ENCODE measurements around the gene GCNA. TPM values are rescaled to one million over a fixed set of nuclear protein-coding genes. Genes with fewer than 3 reads are reported as not detected.

Gene GCNA
- total and polyA plus RNA-seq, 2 of the 13 experiments (the other 11 are each of a cell fraction or from before 2014, with no cell fraction given) = 0.38 to 0.66 TPM

GRCh38 chrX:71612256-71612655 lies 34.0 kb downstream of the GCNA start:
- no TSS peak for BruUV-seq (replicated peaks)
- no peaks in the 10 kb centered on the region for H3K79me2 ChIP-seq (ENCODE audit: insufficient read depth, low read length)
- TF ChIP-seq, protein P1, sequence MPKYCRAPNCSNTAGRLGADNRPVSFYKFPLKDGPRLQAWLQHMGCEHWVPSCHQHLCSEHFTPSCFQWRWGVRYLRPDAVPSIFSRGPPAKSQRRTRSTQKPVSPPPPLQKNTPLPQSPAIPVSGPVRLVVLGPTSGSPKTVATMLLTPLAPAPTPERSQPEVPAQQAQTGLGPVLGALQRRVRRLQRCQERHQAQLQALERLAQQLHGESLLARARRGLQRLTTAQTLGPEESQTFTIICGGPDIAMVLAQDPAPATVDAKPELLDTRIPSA (CRISPR knock-in tag; IDR thresholded peaks at IDR 0.05; ENCODE audit: borderline replicate concordance) = no peak
- TF ChIP-seq, protein P2, sequence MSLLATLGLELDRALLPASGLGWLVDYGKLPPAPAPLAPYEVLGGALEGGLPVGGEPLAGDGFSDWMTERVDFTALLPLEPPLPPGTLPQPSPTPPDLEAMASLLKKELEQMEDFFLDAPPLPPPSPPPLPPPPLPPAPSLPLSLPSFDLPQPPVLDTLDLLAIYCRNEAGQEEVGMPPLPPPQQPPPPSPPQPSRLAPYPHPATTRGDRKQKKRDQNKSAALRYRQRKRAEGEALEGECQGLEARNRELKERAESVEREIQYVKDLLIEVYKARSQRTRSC (CRISPR knock-in tag; IDR thresholded peaks at IDR 0.05; ENCODE audit: low read depth) = no peak
- TF ChIP-seq NFKB2 (CRISPR knock-in tag; IDR thresholded peaks at IDR 0.05; ENCODE audit: borderline replicate concordance) (no peak), ZNF605 (CRISPR knock-in tag; IDR thresholded peaks at IDR 0.05) (no peak)
- H3K27ac ChIP-seq (ENCODE audit: extremely low read length, insufficient read depth, low read length) = no peak overlapping the region
- no peaks in the 10 kb centered on the region for H3K9me3 ChIP-seq (ENCODE audit: low read length)
- H2AFZ ChIP-seq (ENCODE audit: low read length) = no peak overlapping the region
- H3K4me1 ChIP-seq (ENCODE audit: insufficient read depth, low read length) = no peaks in the 10 kb centered on the region; the same call in 1 of the 2 replicates
- H3K27me3 ChIP-seq (ENCODE audit: control insufficient read depth in 1 of 2, insufficient read depth in 2 of 2, low read length in 2 of 2) = no peaks in the 10 kb centered on the region
- POLR2A ChIA-PET = no interaction called here
- H3K4me3 ChIP-seq (replicated peaks in 1 of 3; ENCODE audit: insufficient read depth in 1 of 3, low read depth in 2 of 3, low read length in 3 of 3) = no peak overlapping the region
- no peaks in the 10 kb centered on the region for H3K36me3 ChIP-seq (replicated peaks in 1 of 2; ENCODE audit: control insufficient read depth in 1 of 2, insufficient read depth in 2 of 2, low read length in 2 of 2)
- WGBS (ENCODE audit: low lambda C conversion rate) = 92% methylated on average over 8 of the region's 8 CpGs
- no peak overlapping the region for H3K9ac ChIP-seq (ENCODE audit: insufficient read depth, low read depth, low read length)
- intact Hi-C loops (cut with micrococcal nuclease; ENCODE audit: unreplicated experiment) = no loop called here
- FAIRE-seq = no peak
- in situ Hi-C loops (cut with HindIII; ENCODE audit: extremely low pct_ligation_motif_present, low pct_unique_long_range_greater_than_20kb) = no loop called here
- H4K20me1 ChIP-seq (ENCODE audit: insufficient read depth, low read length) = no peaks in the 10 kb centered on the region
- CTCF ChIA-PET (ENCODE audit: low intra/inter-chr PET ratio, low total read pairs) = no interaction called here
- no peak for ATAC-seq
- no peak for DNase-seq (ENCODE audit: low spot score)
- no peak overlapping the region for H3K4me2 ChIP-seq (ENCODE audit: low read depth, low read length)

DNA sequence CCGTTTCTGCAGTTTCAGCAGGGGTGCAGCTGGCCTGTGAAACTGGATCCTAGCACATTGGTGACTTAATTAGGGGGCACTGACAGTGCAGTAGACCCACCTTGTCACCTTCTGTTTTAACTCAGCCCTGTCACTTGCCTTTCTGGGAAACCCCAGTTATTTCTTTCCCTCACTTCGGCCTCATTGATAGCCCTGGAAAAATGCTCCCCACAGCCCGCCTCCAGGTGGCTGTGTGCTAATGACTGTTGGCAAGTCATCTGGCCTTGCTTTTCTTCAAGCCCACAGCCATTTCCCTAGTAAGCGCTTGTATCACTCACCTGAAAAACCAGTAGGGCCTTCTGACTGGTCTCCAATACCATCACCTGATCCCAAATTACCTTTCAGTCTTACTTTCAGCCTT lies 36.8 kb downstream of the GCNA start:
- H3K4me1 ChIP-seq (ENCODE audit: insufficient read depth, low read length) = peaks cover 9% of the 10 kb centered on the region
- intact Hi-C loops (cut with micrococcal nuclease; ENCODE audit: unreplicated experiment) (no loop called here), in situ Hi-C loops (cut with HindIII; ENCODE audit: extremely low pct_ligation_motif_present, low pct_unique_long_range_greater_than_20kb) (no loop called here)
- H3K4me2 ChIP-seq (ENCODE audit: low read depth, low read length) = no peak overlapping the region
- ChIA-PET CTCF (ENCODE audit: low intra/inter-chr PET ratio, low total read pairs) (no interaction called here), POLR2A (no interaction called here)
- ATAC-seq (no peak), FAIRE-seq (no peak), DNase-seq (ENCODE audit: low spot score) (no peak)
- H4K20me1 ChIP-seq (ENCODE audit: insufficient read depth, low read length) = no peaks in the 10 kb centered on the region
- no peak overlapping the region for H3K4me3 ChIP-seq (replicated peaks in 1 of 3; ENCODE audit: insufficient read depth in 1 of 3, low read depth in 2 of 3, low read length in 3 of 3)
- H3K9ac ChIP-seq (ENCODE audit: insufficient read depth, low read depth, low read length) = no peak overlapping the region
- H3K27me3 ChIP-seq (ENCODE audit: control insufficient read depth in 1 of 2, insufficient read depth in 2 of 2, low read length in 2 of 2) = no peaks in the 10 kb centered on the region
- H2AFZ ChIP-seq (ENCODE audit: low read length) = no peak overlapping the region
- no peak overlapping the region for H3K27ac ChIP-seq (ENCODE audit: extremely low read length, insufficient read depth, low read length)
- WGBS (ENCODE audit: low lambda C conversion rate) = 86% methylated on average over 4 of the region's 4 CpGs
- no TSS peak for BruUV-seq (replicated peaks)
- H3K79me2 ChIP-seq (ENCODE audit: insufficient read depth, low read length) = no peaks in the 10 kb centered on the region
- H3K36me3 ChIP-seq (replicated peaks in 1 of 2; ENCODE audit: control insufficient read depth in 1 of 2, insufficient read depth in 2 of 2, low read length in 2 of 2) = no peaks in the 10 kb centered on the region
- TF ChIP-seq MED13 (CRISPR knock-in tag; IDR thresholded peaks at IDR 0.05) (no peak), KDM5A (IDR thresholded peaks at IDR 0.05; ENCODE audit: borderline replicate concordance, low read length) (no peak), BRD4 (CRISPR knock-in tag; IDR thresholded peaks at IDR 0.05) (no peak), ERF (CRISPR knock-in tag; IDR thresholded peaks at IDR 0.05) (no peak), SIN3A (IDR thresholded peaks at IDR 0.05; ENCODE audit: borderline replicate concordance, low read depth, low read length) (no peak), CBX1 (IDR thresholded peaks at IDR 0.05; ENCODE audit: low read depth) (no peak), SIX4 (CRISPR knock-in tag; IDR thresholded peaks at IDR 0.05) (no peak), SOX5 (CRISPR knock-in tag; IDR thresholded peaks at IDR 0.05; ENCODE audit: borderline replicate concordance) (no peak), ZBTB3 (CRISPR knock-in tag; IDR thresholded peaks at IDR 0.05; ENCODE audit: borderline replicate concordance, low read depth) (no peak)
- TF ChIP-seq, protein P3, sequence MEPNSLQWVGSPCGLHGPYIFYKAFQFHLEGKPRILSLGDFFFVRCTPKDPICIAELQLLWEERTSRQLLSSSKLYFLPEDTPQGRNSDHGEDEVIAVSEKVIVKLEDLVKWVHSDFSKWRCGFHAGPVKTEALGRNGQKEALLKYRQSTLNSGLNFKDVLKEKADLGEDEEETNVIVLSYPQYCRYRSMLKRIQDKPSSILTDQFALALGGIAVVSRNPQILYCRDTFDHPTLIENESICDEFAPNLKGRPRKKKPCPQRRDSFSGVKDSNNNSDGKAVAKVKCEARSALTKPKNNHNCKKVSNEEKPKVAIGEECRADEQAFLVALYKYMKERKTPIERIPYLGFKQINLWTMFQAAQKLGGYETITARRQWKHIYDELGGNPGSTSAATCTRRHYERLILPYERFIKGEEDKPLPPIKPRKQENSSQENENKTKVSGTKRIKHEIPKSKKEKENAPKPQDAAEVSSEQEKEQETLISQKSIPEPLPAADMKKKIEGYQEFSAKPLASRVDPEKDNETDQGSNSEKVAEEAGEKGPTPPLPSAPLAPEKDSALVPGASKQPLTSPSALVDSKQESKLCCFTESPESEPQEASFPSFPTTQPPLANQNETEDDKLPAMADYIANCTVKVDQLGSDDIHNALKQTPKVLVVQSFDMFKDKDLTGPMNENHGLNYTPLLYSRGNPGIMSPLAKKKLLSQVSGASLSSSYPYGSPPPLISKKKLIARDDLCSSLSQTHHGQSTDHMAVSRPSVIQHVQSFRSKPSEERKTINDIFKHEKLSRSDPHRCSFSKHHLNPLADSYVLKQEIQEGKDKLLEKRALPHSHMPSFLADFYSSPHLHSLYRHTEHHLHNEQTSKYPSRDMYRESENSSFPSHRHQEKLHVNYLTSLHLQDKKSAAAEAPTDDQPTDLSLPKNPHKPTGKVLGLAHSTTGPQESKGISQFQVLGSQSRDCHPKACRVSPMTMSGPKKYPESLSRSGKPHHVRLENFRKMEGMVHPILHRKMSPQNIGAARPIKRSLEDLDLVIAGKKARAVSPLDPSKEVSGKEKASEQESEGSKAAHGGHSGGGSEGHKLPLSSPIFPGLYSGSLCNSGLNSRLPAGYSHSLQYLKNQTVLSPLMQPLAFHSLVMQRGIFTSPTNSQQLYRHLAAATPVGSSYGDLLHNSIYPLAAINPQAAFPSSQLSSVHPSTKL (CRISPR knock-in tag; IDR thresholded peaks at IDR 0.05) = no peak
- no peaks in the 10 kb centered on the region for H3K9me3 ChIP-seq (ENCODE audit: low read length)
